NCI-H345 (cell line): ENCODE results near the gene ALKBH8.
"Not testable (repeated sequence)": the region's sequence is repeated elsewhere in the genome, so short reads cannot be mapped to it uniquely, and the experiment has no call there.

Experiments used
- DNase-seq: peaks from one replicate; lab custom pipeline; 2025; lab: John Stamatoyannopoulos, UW

Gene ALKBH8

GRCh38 chr11:107577346-107577711, 11.8 kb upstream of the ALKBH8 start:
- no peak for DNase-seq

GRCh38 chr11:107576497-107577345, 11.2 kb upstream of the ALKBH8 start:
- DNase-seq = peak; percentile 28

- DNase-seq = no peak
Observed at GRCh38 chr11:107573438-107573837, 7.9 kb upstream of the ALKBH8 start.

GRCh38 chr11:107570015-107570414, 4.5 kb upstream of the ALKBH8 start:
- DNase-seq = no peak

- DNase-seq = no peak
Observed at GRCh38 chr11:107567739-107568335, 2.3 kb upstream of the ALKBH8 start.

- no peak for DNase-seq
Observed at GRCh38 chr11:107566569-107566968, 1.0 kb upstream of the ALKBH8 start.

- not testable (repeated sequence) for DNase-seq
Observed at GRCh38 chr11:107565955-107566501, 493 bp upstream of the ALKBH8 start.

- DNase-seq = peak; percentile 26
Observed at GRCh38 chr11:107564877-107565218, 687 bp downstream of the ALKBH8 start.

- peak; percentile 24 for DNase-seq
Observed at GRCh38 chr11:107563702-107564101, 1.8 kb downstream of the ALKBH8 start.

GRCh38 chr11:107562647-107563208, 2.8 kb downstream of the ALKBH8 start:
- DNase-seq = no peak

GRCh38 chr11:107561688-107562087, 3.8 kb downstream of the ALKBH8 start:
- no peak for DNase-seq

- DNase-seq = no peak
Observed at GRCh38 chr11:107550304-107550703, 15.2 kb downstream of the ALKBH8 start.

- no peak for DNase-seq
Observed at GRCh38 chr11:107549954-107550285, 15.6 kb downstream of the ALKBH8 start.

- peak; percentile 23 for DNase-seq
Observed at GRCh38 chr11:107549253-107549953, 16.1 kb downstream of the ALKBH8 start.

- no peak for DNase-seq
Observed at GRCh38 chr11:107547961-107548360, 17.6 kb downstream of the ALKBH8 start.

- no peak for DNase-seq
Observed at GRCh38 chr11:107545101-107545514, 20.4 kb downstream of the ALKBH8 start.

GRCh38 chr11:107538821-107539220, 26.7 kb downstream of the ALKBH8 start:
- DNase-seq = no peak

- no peak for DNase-seq
Observed at GRCh38 chr11:107538239-107538638, 27.3 kb downstream of the ALKBH8 start.

- DNase-seq = not testable (repeated sequence)
Observed at GRCh38 chr11:107537155-107537554, 28.4 kb downstream of the ALKBH8 start.

GRCh38 chr11:107526197-107526596, 39.3 kb downstream of the ALKBH8 start:
- no peak for DNase-seq

GRCh38 chr11:107508858-107509244, 56.7 kb downstream of the ALKBH8 start:
- DNase-seq = no peak

GRCh38 chr11:107508201-107508857, 57.2 kb downstream of the ALKBH8 start:
- no peak for DNase-seq
